HCT116 (cell line): ENCODE data around the gene RGS19. TPM values are rescaled to one million over a fixed set of nuclear protein-coding genes. Genes with fewer than 3 reads are reported as not detected.

Source experiments
- ATAC-seq: fragments of 200-7000 bp; cut with Tn5 transposase; 2 replicates; pipeline ENCODE4 v1.9.1; 2020; ENCODE audit warnings: mild to moderate bottlenecking, moderate library complexity
- BruUV-seq: library from RNA; stranded (reverse); fragments of 400-500 nt; replicated peaks from 2 replicates; lab custom pipeline; 2021; lab: Mats Ljungman, UMichigan
- CTCF ChIA-PET: fragments of 300-600 bp; sonication (Branson Sonifier 250); formaldehyde crosslinking; loops from one replicate; lab custom pipeline; 2021; ENCODE audit warnings: antibody characterized with exemption; lab: Charles Lee
- POLR2A ChIA-PET: fragments of 300-600, 350-600 bp; sonication (Branson Sonifier 250); formaldehyde crosslinking; loops from one replicate; lab custom pipeline; 2021; ENCODE audit warnings: antibody characterized with exemption; lab: Charles Lee
- RAD21 ChIA-PET, 2 experiments: fragments of 300-600 bp; sonication (Branson Sonifier 250); formaldehyde crosslinking; loops; one replicate each; lab custom pipeline; 2023; ENCODE audit warnings: low total read pairs in 2 of 2; ENCODE audit not compliant: uncharacterized antibody in 2 of 2, unreplicated experiment in 2 of 2, low non-redundant PET in 1 of 2; lab: Charles Lee
- DNase-seq: peaks from one replicate; pipeline ENCODE4 v3.0.0-alpha.2; 2010; ENCODE audit warnings: low read depth, low spot score
- H2AFZ ChIP-seq: fragments of 200-600 bp; shearing (Covaris generic), sonication (generic); 2 replicates; pipeline ENCODE4 v1.6.1; 2017; ENCODE audit warnings: low read depth, mixed run types, mixed read lengths, antibody characterized with exemption, low read length; ENCODE audit not compliant: poor library complexity, severe bottlenecking
- H3K27ac ChIP-seq: 2 replicates; pipeline ENCODE4 v1.5.1; 2012; ENCODE audit warnings: low read depth, low read length
- H3K27me3 ChIP-seq: fragments of 200-600 bp; sonication (generic); 2 replicates; pipeline ENCODE4 v1.6.1; 2016; ENCODE audit warnings: mixed run types, low read length, mixed read lengths; ENCODE audit not compliant: insufficient read depth
- H3K36me3 ChIP-seq, 2 experiments: fragments of 200-500 bp in 1 of 2; fragments of 200-600 bp in 1 of 2; sonication (Bioruptor generic) in 1 of 2; sonication (generic) in 1 of 2; 2 replicates each; pipeline versions ENCODE4 v1.5.1 to v1.6.1; 2014 to 2016; ENCODE audit warnings: low read length in 2 of 2, inconsistent platforms in 1 of 2, mixed read lengths in 1 of 2, mixed run types in 1 of 2; ENCODE audit not compliant: insufficient read depth in 2 of 2, control insufficient read depth in 1 of 2
- H3K4me1 ChIP-seq, 2 experiments: fragments of 200-600 bp in 1 of 2; sonication (generic) in 1 of 2; 2 replicates each; pipeline versions ENCODE4 v1.5.1 to v1.6.1; 2012 to 2017; ENCODE audit warnings: low read length in 2 of 2, inconsistent platforms in 1 of 2, mild to moderate bottlenecking in 1 of 2, mixed read lengths in 1 of 2, mixed run types in 1 of 2, moderate library complexity in 1 of 2; ENCODE audit not compliant: insufficient read depth in 2 of 2, control insufficient read depth in 1 of 2
- H3K4me2 ChIP-seq: fragments of 200-600 bp; sonication (generic); 2 replicates; pipeline ENCODE4 v1.6.1; 2017; ENCODE audit warnings: mixed run types, low read length, mixed read lengths
- H3K4me3 ChIP-seq, 2 experiments: fragments of 200-600 bp in 1 of 2; sonication (generic) in 1 of 2; replicated peaks in 1 of 2; 2 replicates each; pipeline ENCODE4 v1.5.1; 2011 to 2016; ENCODE audit warnings: low read length in 2 of 2, control low read depth in 1 of 2, low read depth in 1 of 2, mild to moderate bottlenecking in 1 of 2, mixed read lengths in 1 of 2, mixed run types in 1 of 2
- H3K79me2 ChIP-seq: fragments of 200-600 bp; sonication (generic); 2 replicates; pipeline ENCODE4 v1.6.1; 2017; ENCODE audit warnings: mild to moderate bottlenecking, mixed run types, low read length, moderate library complexity, mixed read lengths; ENCODE audit not compliant: insufficient read depth
- H3K9ac ChIP-seq: fragments of 200-600 bp; sonication (generic); 2 replicates; pipeline ENCODE4 v1.6.1; 2016; ENCODE audit warnings: low read length, mixed read lengths
- H3K9me2 ChIP-seq: fragments of 200-600 bp; sonication (generic), shearing (Covaris generic); 2 replicates; pipeline ENCODE4 v1.6.1; 2017; ENCODE audit warnings: mixed run types, mild to moderate bottlenecking, moderate library complexity; ENCODE audit not compliant: insufficient read depth
- H3K9me3 ChIP-seq, 2 experiments: fragments of 200-500 bp in 1 of 2; fragments of 200-600 bp in 1 of 2; sonication (Bioruptor generic) in 1 of 2; sonication (generic) in 1 of 2; 2 replicates each; pipeline ENCODE4 v1.6.1; 2014 to 2017; ENCODE audit warnings: low read length in 2 of 2, mixed read lengths in 2 of 2, inconsistent platforms in 1 of 2, low read depth in 1 of 2, mild to moderate bottlenecking in 1 of 2, mixed run types in 1 of 2, moderate library complexity in 1 of 2; ENCODE audit not compliant: control insufficient read depth in 1 of 2, insufficient read depth in 1 of 2
- H4K20me1 ChIP-seq: fragments of 200-600 bp; sonication (generic), shearing (Covaris generic); 2 replicates; pipeline ENCODE4 v1.6.1; 2017; ENCODE audit warnings: mixed run types, mild to moderate bottlenecking, moderate library complexity; ENCODE audit not compliant: insufficient read depth
- ATF3 ChIP-seq: IDR thresholded peaks from 2 replicates; pipeline ENCODE4 v1.6.1; 2012
- CBX3 ChIP-seq: IDR thresholded peaks from 2 replicates; pipeline ENCODE4 v1.6.1; 2012; ENCODE audit warnings: low read depth
- CEBPB ChIP-seq: IDR thresholded peaks from 2 replicates; pipeline ENCODE4 v1.6.1; 2012; ENCODE audit warnings: low read depth
- CTCF ChIP-seq, 3 experiments: fragments of 200-600 bp in 1 of 3; sonication (generic) in 1 of 3; IDR thresholded peaks in 2 of 3; conservative IDR thresholded peaks in 1 of 3; 2 replicates each; pipeline ENCODE4 v1.5.1; 2012 to 2017; ENCODE audit warnings: low read depth in 2 of 3, low read length in 2 of 3, antibody characterized with exemption in 1 of 3, borderline replicate concordance in 1 of 3, control low read depth in 1 of 3, mild to moderate bottlenecking in 1 of 3, mixed read lengths in 1 of 3, mixed run types in 1 of 3, moderate library complexity in 1 of 3; ENCODE audit not compliant: insufficient read depth in 1 of 3
- EGR1 ChIP-seq: IDR thresholded peaks from 2 replicates; pipeline ENCODE4 v1.6.1; 2012; ENCODE audit warnings: low read depth
- ELF1 ChIP-seq: IDR thresholded peaks from 2 replicates; pipeline ENCODE4 v1.6.1; 2012; ENCODE audit warnings: low read depth, borderline replicate concordance
- FOSL1 ChIP-seq: IDR thresholded peaks from 2 replicates; pipeline ENCODE4 v1.6.1; 2012; ENCODE audit warnings: low read depth
- MAX ChIP-seq: IDR thresholded peaks from 2 replicates; pipeline ENCODE4 v1.6.1; 2012
- POLR2AphosphoS5 ChIP-seq: IDR thresholded peaks from 2 replicates; pipeline ENCODE4 v1.6.1; 2011; ENCODE audit warnings: mild to moderate bottlenecking, low read depth, low read length, moderate library complexity
- RAD21 ChIP-seq: IDR thresholded peaks from 2 replicates; pipeline ENCODE4 v1.6.1; 2012; ENCODE audit warnings: low read depth, mild to moderate bottlenecking
- REST ChIP-seq: IDR thresholded peaks from 2 replicates; pipeline ENCODE4 v1.6.1; 2012; ENCODE audit warnings: low read depth
- SIN3A ChIP-seq: IDR thresholded peaks from 2 replicates; pipeline ENCODE4 v1.6.1; 2012; ENCODE audit warnings: low read depth
- TCF7L2 ChIP-seq: IDR thresholded peaks from 2 replicates; pipeline ENCODE4 v1.7.0; 2011; ENCODE audit warnings: borderline replicate concordance, inconsistent platforms; ENCODE audit not compliant: insufficient read depth, insufficient read length; ENCODE audit errors: extremely low read depth
- ZBTB33 ChIP-seq: IDR thresholded peaks from 2 replicates; pipeline ENCODE4 v1.6.1; 2011; ENCODE audit warnings: mild to moderate bottlenecking, low read length, moderate library complexity; ENCODE audit not compliant: insufficient replicate concordance; ENCODE audit errors: extremely low read depth
- ZFX ChIP-seq: fragments of 450-650 bp; IDR thresholded peaks from 2 replicates; pipeline ENCODE4 v1.6.1; 2017
- intact Hi-C: fragments of 100-400 bp; cut with micrococcal nuclease; formaldehyde crosslinking; loops from 2 replicates; pipeline ENCODE4 v1.10.0; 2022
- total RNA-seq: library from RNA; stranded (reverse); gene quantifications from one replicate; pipeline ENCODE4 v1.2.1, GENCODE V29; 2021; ENCODE audit not compliant: unreplicated experiment

RGS19 gene
- total RNA-seq, 1 experiment from 2014 or later, result 21.4 TPM

- CTCF ChIA-PET, result interaction anchor here (1.7 kb wide), 1 partner anchor 15 kb away, joined by 8 read pairs; no protein-coding TSS in a partner anchor
- Histone ChIP-seq H4K20me1 (no peaks in the 10 kb centered on the region), H3K4me3 (no peak overlapping the region), H3K27ac (no peak overlapping the region), H3K4me2 (no peak overlapping the region), H3K9me3 (no peaks in the 10 kb centered on the region), H3K9me2 (no peaks in the 10 kb centered on the region), H3K9ac (no peak overlapping the region), H3K4me1 (peaks cover 0 to 8% of the 10 kb centered on the region in 2 experiments; a peak in 2 of 4 replicates), H3K27me3 (no peaks in the 10 kb centered on the region), H3K79me2 (no peaks in the 10 kb centered on the region), H2AFZ (no peak overlapping the region), H3K36me3 (no peaks in the 10 kb centered on the region)
- ATAC-seq, result no peak
- no TSS peak for BruUV-seq
- RAD21 ChIA-PET, result no interaction called here
- intact Hi-C loops, result no loop called here
- POLR2A ChIA-PET, result no interaction called here
- TF ChIP-seq ATF3 (no peak), POLR2AphosphoS5 (no peak), SIN3A (no peak), EGR1 (no peak), ELF1 (no peak), MAX (no peak), CBX3 (no peak), REST (no peak), ZFX (no peak), CTCF (IDR thresholded peaks at IDR 0.05 in 2 of 3, conservative IDR thresholded peaks at IDR 0.05 in 1 of 3; ENCODE audit: borderline replicate concordance in 1 of 3, insufficient read depth in 1 of 3, low read depth in 2 of 3, low read length in 2 of 3) (no peak), RAD21 (no peak), CEBPB (no peak), TCF7L2 (no peak), ZBTB33 (no peak), FOSL1 (no peak)
- no peak for DNase-seq
These were observed 37.5 kb upstream of the RGS19 start for GRCh38 chr20:64116541-64117431.
